CD4-positive, alpha-beta memory T cell (primary cell): Measurements from ENCODE around the gene GPR137. TPM values are rescaled to one million over a fixed set of nuclear protein-coding genes. Genes with fewer than 3 reads are reported as not detected.

Experiments used
- CTCF ChIA-PET: fragments of 350-600 bp; sonication (Branson Sonifier 250); formaldehyde crosslinking; loops from one replicate; lab custom pipeline; 2021; ENCODE audit warnings: inconsistent platforms; ENCODE audit not compliant: partially characterized antibody; lab: Charles Lee
- POLR2A ChIA-PET: fragments of 350-600 bp; sonication (Branson Sonifier 250); formaldehyde crosslinking; loops from one replicate; lab custom pipeline; 2021; ENCODE audit not compliant: partially characterized antibody; lab: Charles Lee
- DNase-seq, 5 donors: peaks; one replicate each; pipeline versions ENCODE4 v3.0.0 to v3.0.0-alpha.2; 2020 to 2022; ENCODE audit warnings: mixed read lengths in 1 of 5
- H3K27ac ChIP-seq: one replicate; pipeline ENCODE4 v1.7.0; 2013; ENCODE audit warnings: low read depth, low read length
- H3K27me3 ChIP-seq: 2 replicates; pipeline ENCODE4 v1.7.0; 2013; ENCODE audit warnings: mild to moderate bottlenecking, low read length, moderate library complexity; ENCODE audit not compliant: insufficient read depth
- H3K36me3 ChIP-seq: 2 replicates; pipeline ENCODE4 v1.7.0; 2013; ENCODE audit warnings: mild to moderate bottlenecking, low read length, moderate library complexity; ENCODE audit not compliant: insufficient read depth
- H3K4me1 ChIP-seq: 2 replicates; pipeline ENCODE4 v1.7.0; 2013; ENCODE audit warnings: mild to moderate bottlenecking, low read length, moderate library complexity; ENCODE audit not compliant: insufficient read depth
- H3K4me3 ChIP-seq, 2 donors: one replicate each; pipeline ENCODE4 v1.7.0; 2013; ENCODE audit warnings: low read length in 2 of 2, mild to moderate bottlenecking in 1 of 2
- H3K9me3 ChIP-seq, 2 donors: one replicate each; pipeline ENCODE4 v1.7.0; 2013; ENCODE audit warnings: low read length in 2 of 2, control low read depth in 1 of 2; ENCODE audit not compliant: control insufficient read depth in 1 of 2
- H3K27ac Mint-ChIP-seq, 7 donors: one replicate each; pipeline ENCODE4 v1.8.0; 2020 to 2021; ENCODE audit warnings: mixed read lengths in 7 of 7, mild to moderate bottlenecking in 6 of 7, inconsistent platforms in 3 of 7, moderate library complexity in 3 of 7
- H3K27me3 Mint-ChIP-seq, 2 donors: one replicate each; pipeline ENCODE4 v1.8.0; 2020 to 2021; ENCODE audit warnings: mixed read lengths in 2 of 2
- H3K36me3 Mint-ChIP-seq, 2 donors: one replicate each; pipeline ENCODE4 v1.8.0; 2020 to 2021; ENCODE audit warnings: mixed read lengths in 2 of 2, inconsistent platforms in 1 of 2, mild to moderate bottlenecking in 1 of 2
- H3K4me1 Mint-ChIP-seq, 4 donors: one replicate each; pipeline ENCODE4 v1.8.0; 2020 to 2021; ENCODE audit warnings: mixed read lengths in 4 of 4, mild to moderate bottlenecking in 1 of 4
- H3K4me3 Mint-ChIP-seq, 8 donors: one replicate each; pipeline ENCODE4 v1.8.0; 2020 to 2021; ENCODE audit warnings: mixed read lengths in 8 of 8, mild to moderate bottlenecking in 7 of 8, moderate library complexity in 6 of 8, inconsistent platforms in 3 of 8
- H3K9me3 Mint-ChIP-seq, 8 donors: one replicate each; pipeline ENCODE4 v1.8.0; 2020 to 2021; ENCODE audit warnings: mixed read lengths in 8 of 8, mild to moderate bottlenecking in 5 of 8, inconsistent platforms in 3 of 8, moderate library complexity in 1 of 8
- intact Hi-C: fragments of 100-400 bp; cut with micrococcal nuclease; formaldehyde crosslinking; loops from one replicate; pipeline ENCODE4 v1.15.1; 2023
- polyA plus RNA-seq, 2 donors: library from polyadenylated mRNA; unstranded; fragments of 300-500 nt; fragmentation: Illumina TruSeq; gene quantifications; one replicate each; pipeline ENCODE4 v1.2.3, GENCODE V29; 2021
- total RNA-seq, 2 experiments: library from RNA; stranded (reverse); gene quantifications; one replicate each; pipeline ENCODE4 v1.2.3, GENCODE V29; 2021

The GPR137 gene
- total and polyA plus RNA-seq, 4 experiments from 2014 or later: 6.8 to 34.7 (median 20.9) TPM

DNA sequence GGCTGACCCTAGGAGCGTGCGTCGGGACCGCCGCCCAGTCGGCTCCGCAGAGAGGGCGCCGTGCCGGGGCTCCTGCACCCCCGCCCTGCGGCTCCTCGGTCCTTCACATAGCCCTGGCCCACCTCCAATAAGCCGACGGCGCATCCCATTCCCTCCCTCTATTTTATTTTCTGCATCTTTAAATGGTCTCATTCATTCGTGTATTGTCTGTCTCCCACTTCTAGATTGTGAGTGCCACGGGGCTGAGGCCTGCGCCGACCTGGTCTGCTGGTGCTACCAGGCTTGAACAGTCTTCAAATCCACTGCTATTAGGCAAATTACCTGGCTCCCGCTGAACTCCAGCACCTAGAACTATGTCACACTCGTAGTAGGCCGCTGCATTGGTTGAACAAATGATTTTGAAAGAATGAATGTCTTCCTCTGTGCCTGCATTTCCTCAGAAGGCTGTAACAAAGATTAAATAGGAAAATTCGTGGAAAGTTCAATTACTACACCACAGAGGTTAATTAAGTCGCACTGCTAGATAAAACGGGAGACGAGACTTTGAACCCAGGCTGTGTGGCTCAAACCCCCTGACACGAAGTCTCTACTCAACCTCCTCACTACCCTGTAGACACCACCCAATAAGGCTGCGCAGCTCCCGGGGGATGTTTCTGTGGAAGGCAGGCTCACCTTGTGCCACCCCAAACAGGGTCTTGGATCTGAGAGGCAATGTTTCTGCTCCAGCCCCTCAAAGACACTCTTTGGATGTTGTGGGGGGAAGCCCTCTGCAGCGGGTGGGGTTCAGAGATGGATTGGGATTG lies 37.7 kb upstream of the GPR137 start:
- no peak for DNase-seq
- peaks cover 0 to 11% of the 10 kb centered on the region in 2 donors for H3K36me3 Mint-ChIP-seq
- Histone ChIP-seq H3K27me3 (no peaks in the 10 kb centered on the region), H3K9me3 (no peaks in the 10 kb centered on the region), H3K4me1 (peaks cover 53% of the 10 kb centered on the region), H3K36me3 (no peaks in the 10 kb centered on the region), H3K27ac (no peak overlapping the region), H3K4me3 (peak overlapping the region in 1 of 2 donors; percentile 98)
- H3K9me3 Mint-ChIP-seq: no peaks in the 10 kb centered on the region
- CTCF ChIA-PET: interaction anchor here (8.4 to 10.5 kb wide), 2 partner anchors 42 to 56 kb away, joined by 78 to 121 read pairs; partner anchors contain the start of genes CATSPERZ, ESRRA and FERMT3
- H3K27me3 Mint-ChIP-seq: no peaks in the 10 kb centered on the region
- H3K4me1 Mint-ChIP-seq: peaks cover 10 to 65% (median 30%) of the 10 kb centered on the region in 4 donors
- POLR2A ChIA-PET: interaction anchor here (1.2 to 38.9 kb wide), 11 partner anchors 9 to 70 kb away, joined by 3 to 937 read pairs (median 23); partner anchors contain the start of genes BAD, CATSPERZ, DNAJC4 and FERMT3
- H3K27ac Mint-ChIP-seq: peak overlapping the region; percentile 2 to 93 (median 88)
- intact Hi-C loops: loop anchor here (1.0 to 10.0 kb wide), 2 partner anchors 21 to 527 kb away; partner anchors contain the start of gene SF1
- peak overlapping the region; percentile 69 to 82 (median 76) for H3K4me3 Mint-ChIP-seq

DNA sequence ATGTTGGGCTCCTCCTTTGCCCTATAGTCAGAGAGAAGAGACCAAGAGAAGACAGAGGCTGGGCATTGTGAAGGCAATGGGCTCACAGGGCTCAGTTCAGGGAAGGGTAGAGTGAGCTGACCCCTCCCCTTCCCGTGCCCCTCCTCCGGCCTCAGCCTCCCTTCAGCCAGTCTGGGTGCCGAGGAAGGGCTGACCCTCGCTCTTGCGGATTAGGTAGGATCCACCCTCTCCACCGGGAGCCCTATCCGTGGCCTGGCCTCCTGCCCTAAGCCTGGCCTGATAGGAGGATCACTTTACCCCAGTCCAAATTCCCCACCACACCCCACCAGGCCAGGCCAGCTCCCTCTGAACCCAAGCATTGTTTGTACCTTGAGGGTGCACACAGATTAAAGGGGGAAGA lies 37.1 kb upstream of the GPR137 start:
- Mint-ChIP-seq H3K4me3 (peak overlapping the region in 4 of 8 donors; percentile 57 to 82 (median 74)), H3K27me3 (no peaks in the 10 kb centered on the region), H3K27ac (peak overlapping the region in 2 of 7 donors; percentile 86 to 88), H3K4me1 (peaks cover 7 to 60% (median 27%) of the 10 kb centered on the region in 4 donors), H3K9me3 (no peaks in the 10 kb centered on the region), H3K36me3 (peaks cover 0 to 7% of the 10 kb centered on the region in 2 donors)
- Histone ChIP-seq H3K9me3 (no peaks in the 10 kb centered on the region), H3K27ac (no peak overlapping the region), H3K4me1 (peaks cover 54% of the 10 kb centered on the region), H3K36me3 (no peaks in the 10 kb centered on the region), H3K4me3 (no peak overlapping the region), H3K27me3 (no peaks in the 10 kb centered on the region)
- ChIA-PET CTCF (interaction anchor here (1.4 to 10.5 kb wide), 3 partner anchors 30 to 55 kb away, joined by 4 to 121 read pairs (median 78); partner anchors contain the start of genes CATSPERZ, ESRRA and FERMT3), POLR2A (interaction anchor here (0.9 to 38.9 kb wide), 6 partner anchors 8 to 53 kb away, joined by 3 to 937 read pairs (median 79); partner anchors contain the start of genes DNAJC4, FERMT3 and VEGFB)
- no peak for DNase-seq
- intact Hi-C loops: loop anchor here (10.0 kb wide), 1 partner anchor 526 kb away; the partner anchor contains the start of gene SF1

DNA sequence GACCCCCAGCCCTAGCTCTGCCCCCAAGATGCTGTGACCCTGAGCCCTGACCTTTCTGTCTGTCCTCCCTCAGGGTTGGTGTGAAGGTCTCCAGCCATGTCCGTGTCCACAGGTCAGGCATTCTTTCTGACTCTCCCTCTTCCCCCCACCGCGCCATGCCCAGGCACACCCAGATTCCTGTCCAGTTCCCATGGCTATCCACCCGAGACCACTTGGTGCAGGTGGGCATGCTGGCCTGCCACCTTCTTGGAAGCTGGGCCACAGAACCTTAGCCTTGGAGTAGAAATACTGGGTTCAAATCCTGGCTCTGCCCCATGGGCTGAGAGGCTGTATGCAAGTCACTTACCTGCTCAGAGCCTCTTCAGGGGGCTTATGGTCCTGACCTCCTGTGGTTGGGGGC lies 36.6 kb upstream of the GPR137 start:
- no peaks in the 10 kb centered on the region for H3K27me3 ChIP-seq
- DNase-seq: no peak
- Mint-ChIP-seq H3K27ac (peak overlapping the region in 1 of 7 donors; percentile 86), H3K9me3 (no peaks in the 10 kb centered on the region), H3K4me3 (peak overlapping the region in 4 of 8 donors; percentile 21 to 76 (median 45)), H3K36me3 (peaks cover 0 to 5% of the 10 kb centered on the region in 2 donors), H3K4me1 (peaks cover 8 to 56% (median 25%) of the 10 kb centered on the region in 4 donors), H3K27me3 (no peaks in the 10 kb centered on the region)
- CTCF ChIA-PET: interaction anchor here (0.8 to 10.5 kb wide), 9 partner anchors 8 to 54 kb away, joined by 3 to 121 read pairs (median 10); partner anchors contain the start of genes CATSPERZ, DNAJC4, ESRRA and FERMT3
- H3K27ac ChIP-seq: no peak overlapping the region
- POLR2A ChIA-PET: interaction anchor here (0.9 to 38.9 kb wide), 7 partner anchors 8 to 55 kb away, joined by 3 to 937 read pairs (median 23); partner anchors contain the start of genes DNAJC4, FERMT3, FKBP2 and VEGFB
- intact Hi-C loops: loop anchor here (10.0 kb wide), 1 partner anchor 526 kb away; the partner anchor contains the start of gene SF1
- H3K36me3 ChIP-seq: no peaks in the 10 kb centered on the region
- no peaks in the 10 kb centered on the region for H3K9me3 ChIP-seq
- H3K4me3 ChIP-seq: no peak overlapping the region
- peaks cover 54% of the 10 kb centered on the region for H3K4me1 ChIP-seq

DNA sequence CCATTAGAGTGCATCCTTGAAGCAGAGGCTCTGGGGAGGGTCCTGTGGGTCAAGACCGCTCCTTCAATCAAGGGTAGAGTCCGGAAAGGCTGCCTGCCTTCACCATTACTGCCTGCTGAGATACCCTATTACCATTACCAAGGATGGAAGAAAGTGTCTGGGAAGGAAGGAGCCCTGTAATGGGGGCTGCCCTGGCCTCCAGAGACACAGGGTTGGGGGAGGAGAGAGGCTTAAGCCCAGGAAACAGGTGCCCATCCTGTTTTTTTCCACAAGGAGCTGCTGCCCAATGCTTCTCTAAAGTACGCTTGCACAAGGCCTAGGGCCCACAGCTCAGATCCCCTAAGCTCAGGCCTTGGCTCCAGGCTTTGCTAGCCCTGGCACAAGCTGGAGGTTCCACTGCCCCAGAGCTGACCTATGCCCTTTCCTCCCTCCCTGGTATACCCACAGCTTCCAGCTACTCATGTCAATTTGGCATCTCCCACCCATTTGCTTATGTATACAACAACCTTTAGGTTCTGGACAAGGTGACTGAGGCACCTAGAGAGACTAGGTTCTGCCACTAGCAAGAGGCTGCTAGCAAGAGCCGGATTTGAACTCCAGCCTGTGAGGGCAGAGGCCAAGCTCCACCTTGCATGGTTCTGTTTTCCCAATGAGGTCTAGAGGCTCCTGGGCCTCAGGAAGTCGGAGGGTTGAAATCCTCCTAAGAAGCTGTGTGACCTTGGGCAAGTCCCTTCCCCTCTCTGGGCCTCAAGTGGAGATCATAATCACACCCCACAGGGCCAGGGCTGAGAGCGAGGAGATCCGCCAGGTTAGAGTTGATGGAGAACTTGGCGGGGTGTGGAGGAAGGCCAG lies 35.9 kb upstream of the GPR137 start:
- Histone ChIP-seq H3K27ac (no peak overlapping the region), H3K4me3 (no peak overlapping the region), H3K27me3 (no peaks in the 10 kb centered on the region), H3K4me1 (peaks cover 54% of the 10 kb centered on the region), H3K36me3 (no peaks in the 10 kb centered on the region), H3K9me3 (no peaks in the 10 kb centered on the region)
- H3K27ac Mint-ChIP-seq: peak overlapping the region in 3 of 7 donors; percentile 1 to 86 (median 10)
- intact Hi-C loops: loop anchor here (10.0 kb wide), 1 partner anchor 525 kb away; the partner anchor contains the start of gene SF1
- H3K27me3 Mint-ChIP-seq: no peaks in the 10 kb centered on the region
- CTCF ChIA-PET: interaction anchor here (0.8 to 10.5 kb wide), 19 partner anchors 9 to 105 kb away, joined by 3 to 121 read pairs (median 6); partner anchors contain the start of genes CATSPERZ, DNAJC4, ESRRA and FERMT3
- H3K9me3 Mint-ChIP-seq: no peaks in the 10 kb centered on the region
- no peak for DNase-seq
- H3K4me3 Mint-ChIP-seq: peak overlapping the region; percentile 15 to 79 (median 46)
- H3K36me3 Mint-ChIP-seq: peaks cover 0 to 2% of the 10 kb centered on the region in 2 donors
- H3K4me1 Mint-ChIP-seq: peaks cover 8 to 52% (median 25%) of the 10 kb centered on the region in 4 donors
- POLR2A ChIA-PET: interaction anchor here (1.1 to 38.9 kb wide), 11 partner anchors 9 to 68 kb away, joined by 3 to 937 read pairs (median 11); partner anchors contain the start of genes BAD, DNAJC4, FERMT3 and FKBP2

DNA sequence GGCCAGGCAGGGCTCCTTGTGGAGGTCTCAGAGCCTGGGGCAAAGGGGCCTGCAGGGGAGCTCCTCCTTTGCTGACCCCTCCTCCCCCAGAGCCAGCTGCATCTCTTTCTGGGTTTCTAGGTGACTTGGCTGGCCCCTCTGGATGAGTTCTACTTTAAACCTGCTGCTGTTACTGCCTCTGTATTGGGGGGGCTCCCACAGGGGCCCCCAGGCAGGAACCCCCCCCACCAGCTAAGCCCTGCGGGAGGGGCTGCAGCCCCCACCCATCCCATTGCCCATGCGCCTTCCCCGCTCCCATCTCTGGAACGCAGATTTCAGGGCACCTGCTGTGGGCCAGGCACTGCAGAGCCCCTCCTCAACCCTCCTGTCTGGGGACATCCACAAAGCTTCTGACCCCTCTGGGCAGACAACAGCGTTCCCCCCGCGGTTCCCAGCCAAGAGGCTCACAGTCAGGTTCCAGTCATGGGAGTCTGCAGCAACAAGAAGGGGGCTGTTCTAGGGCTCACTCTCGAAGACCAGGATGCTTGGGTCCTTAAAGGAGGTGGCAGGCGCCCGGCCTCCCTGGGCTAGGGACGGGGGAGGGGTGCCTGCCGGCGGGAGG lies 35.1 kb upstream of the GPR137 start:
- peaks cover 46% of the 10 kb centered on the region for H3K4me1 ChIP-seq
- Mint-ChIP-seq H3K4me3 (peak overlapping the region in 7 of 8 donors; percentile 44 to 89 (median 87)), H3K27me3 (no peaks in the 10 kb centered on the region), H3K4me1 (peaks cover 5 to 46% (median 20%) of the 10 kb centered on the region in 4 donors), H3K36me3 (peaks cover 0 to 2% of the 10 kb centered on the region in 2 donors), H3K9me3 (no peaks in the 10 kb centered on the region), H3K27ac (peak overlapping the region in 1 of 7 donors; percentile 68)
- intact Hi-C loops: loop anchor here (1.0 kb wide), 4 partner anchors 19 to 51 kb away; partner anchors contain the start of gene DNAJC4
- no peak overlapping the region for H3K27ac ChIP-seq
- ChIA-PET CTCF (interaction anchor here (0.6 to 10.5 kb wide), 22 partner anchors 8 to 1686 kb away, joined by 3 to 121 read pairs (median 6); partner anchors contain the start of genes CATSPERZ, DNAJC4, ESRRA and FERMT3), POLR2A (interaction anchor here (1.1 to 38.9 kb wide), 12 partner anchors 8 to 67 kb away, joined by 3 to 937 read pairs (median 12); partner anchors contain the start of genes BAD, DNAJC4, FERMT3 and FKBP2)
- H3K36me3 ChIP-seq: no peaks in the 10 kb centered on the region
- no peaks in the 10 kb centered on the region for H3K9me3 ChIP-seq
- DNase-seq: no peak
- peak overlapping the region in 1 of 2 donors; percentile 38 for H3K4me3 ChIP-seq
- no peaks in the 10 kb centered on the region for H3K27me3 ChIP-seq
